Astrocyte of the spinal cord (primary cell): ENCODE data around the gene CLDN3.

Source experiments
- DNase-seq: peaks from one replicate; pipeline ENCODE4 v3.0.0; 2011; ENCODE audit warnings: low read depth, low spot score
- H3K4me3 ChIP-seq: 2 replicates; pipeline ENCODE4 v1.5.1; 2011; ENCODE audit warnings: low read depth, mild to moderate bottlenecking, low read length, moderate library complexity
- in situ Hi-C: cut with HindIII; loops from 2 replicates; pipeline ENCODE4 v1.10.0; 2017; ENCODE audit warnings: low sequenced_read_pairs
- TF ChIP-seq, protein P1 (sequence below): IDR thresholded peaks from 2 replicates; pipeline ENCODE4 v1.5.1; 2012; ENCODE audit warnings: low read depth, mild to moderate bottlenecking, low read length, inconsistent platforms

CLDN3 gene, protein sequence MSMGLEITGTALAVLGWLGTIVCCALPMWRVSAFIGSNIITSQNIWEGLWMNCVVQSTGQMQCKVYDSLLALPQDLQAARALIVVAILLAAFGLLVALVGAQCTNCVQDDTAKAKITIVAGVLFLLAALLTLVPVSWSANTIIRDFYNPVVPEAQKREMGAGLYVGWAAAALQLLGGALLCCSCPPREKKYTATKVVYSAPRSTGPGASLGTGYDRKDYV

DNA sequence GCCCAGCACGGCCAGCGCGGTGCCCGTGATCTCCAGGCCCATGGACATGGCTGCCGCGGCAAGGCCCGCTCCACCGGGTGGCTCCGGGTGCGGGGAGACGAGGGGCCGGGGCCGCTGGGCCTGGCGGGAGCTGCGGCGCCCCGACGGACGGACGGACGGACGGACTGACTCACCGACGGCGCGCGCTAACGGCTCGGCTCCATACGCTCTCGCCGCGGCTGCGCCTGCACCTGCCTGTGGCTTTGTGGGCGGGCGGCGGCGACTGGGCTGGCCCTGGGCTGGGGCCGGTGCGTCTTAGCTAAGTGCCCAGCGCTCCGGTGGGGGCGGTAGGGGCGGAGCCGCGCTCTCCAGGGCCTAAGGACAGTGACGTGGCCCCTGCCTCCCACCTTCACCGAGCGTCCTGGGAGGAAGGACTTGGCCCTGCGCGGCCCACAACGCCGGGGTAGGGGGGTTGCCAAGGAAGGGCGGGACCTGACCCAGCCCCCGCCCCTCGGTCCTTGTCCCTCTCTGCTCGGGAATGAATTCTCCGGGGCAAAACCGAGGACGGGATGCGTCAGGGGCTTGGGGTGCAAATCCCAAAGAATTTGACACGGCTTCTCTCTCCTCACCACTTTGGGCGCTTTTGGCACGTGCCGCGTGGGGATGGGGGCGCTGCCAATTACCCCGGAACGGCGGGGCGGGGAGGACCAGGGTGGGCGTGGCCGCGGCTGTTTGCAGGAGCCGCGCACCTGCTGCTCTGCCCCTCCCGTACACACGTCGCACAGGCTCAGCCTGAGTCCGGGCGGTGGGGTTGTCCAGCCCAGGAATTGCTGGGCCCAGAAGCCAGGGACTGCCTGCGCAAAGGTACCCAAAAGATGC lies at the start of gene CLDN3:
Gene CLDN3 (minus strand): TSS at position 269 of the 858 bp plus-strand sequence. CDS start 221 bp downstream, at position 48.
- TF ChIP-seq, protein P1, sequence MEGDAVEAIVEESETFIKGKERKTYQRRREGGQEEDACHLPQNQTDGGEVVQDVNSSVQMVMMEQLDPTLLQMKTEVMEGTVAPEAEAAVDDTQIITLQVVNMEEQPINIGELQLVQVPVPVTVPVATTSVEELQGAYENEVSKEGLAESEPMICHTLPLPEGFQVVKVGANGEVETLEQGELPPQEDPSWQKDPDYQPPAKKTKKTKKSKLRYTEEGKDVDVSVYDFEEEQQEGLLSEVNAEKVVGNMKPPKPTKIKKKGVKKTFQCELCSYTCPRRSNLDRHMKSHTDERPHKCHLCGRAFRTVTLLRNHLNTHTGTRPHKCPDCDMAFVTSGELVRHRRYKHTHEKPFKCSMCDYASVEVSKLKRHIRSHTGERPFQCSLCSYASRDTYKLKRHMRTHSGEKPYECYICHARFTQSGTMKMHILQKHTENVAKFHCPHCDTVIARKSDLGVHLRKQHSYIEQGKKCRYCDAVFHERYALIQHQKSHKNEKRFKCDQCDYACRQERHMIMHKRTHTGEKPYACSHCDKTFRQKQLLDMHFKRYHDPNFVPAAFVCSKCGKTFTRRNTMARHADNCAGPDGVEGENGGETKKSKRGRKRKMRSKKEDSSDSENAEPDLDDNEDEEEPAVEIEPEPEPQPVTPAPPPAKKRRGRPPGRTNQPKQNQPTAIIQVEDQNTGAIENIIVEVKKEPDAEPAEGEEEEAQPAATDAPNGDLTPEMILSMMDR = no peak
- H3K4me3 ChIP-seq = no peak within 1 kb of the TSS
- in situ Hi-C loops = no loop called here
- no peak for DNase-seq

DNA sequence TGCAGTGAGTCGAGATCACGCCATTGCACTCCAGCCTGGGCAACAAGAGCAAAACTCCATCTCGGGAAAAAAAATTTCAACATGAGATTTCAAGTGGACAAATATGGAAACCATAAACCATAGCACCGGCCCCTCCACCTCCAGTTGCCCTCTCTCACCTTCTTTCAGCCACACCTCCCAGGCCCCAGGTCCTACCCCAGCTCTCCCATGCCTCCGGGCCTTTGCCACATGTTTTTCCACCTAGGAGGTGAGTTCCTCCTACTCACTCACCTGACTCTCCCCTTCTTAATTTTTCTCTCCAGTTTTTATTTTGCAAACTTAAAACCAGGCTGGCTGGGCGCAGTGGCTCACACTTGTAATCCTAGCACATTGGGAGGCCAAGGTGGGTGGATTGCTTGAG lies 47.1 kb upstream of the CLDN3 start:
- no peak overlapping the region for H3K4me3 ChIP-seq
- in situ Hi-C loops = no loop called here
- TF ChIP-seq, protein P1 = no peak
- DNase-seq = no peak

DNA sequence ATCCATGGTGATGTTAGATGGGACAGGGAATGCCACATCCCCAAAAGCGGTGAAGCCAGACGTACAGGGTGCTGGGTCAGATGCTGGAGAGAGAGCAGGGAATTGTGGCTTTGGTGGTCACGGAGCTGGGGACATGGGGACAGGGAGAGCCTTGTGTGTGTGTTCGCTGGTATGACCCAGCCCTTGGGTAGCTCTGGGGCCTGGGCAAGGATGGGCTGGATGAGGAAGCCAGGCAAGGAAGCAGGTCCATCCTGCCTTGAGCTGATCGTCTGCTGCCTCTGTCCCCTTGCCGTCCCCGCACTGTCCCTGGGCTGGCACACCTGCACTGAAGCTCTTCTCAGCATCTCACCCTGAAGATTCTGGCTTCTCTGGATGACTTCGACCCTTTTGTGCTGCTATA lies 45.4 kb upstream of the CLDN3 start:
- DNase-seq = no peak
- in situ Hi-C loops = no loop called here
- TF ChIP-seq, protein P1 = no peak
- no peak overlapping the region for H3K4me3 ChIP-seq

DNA sequence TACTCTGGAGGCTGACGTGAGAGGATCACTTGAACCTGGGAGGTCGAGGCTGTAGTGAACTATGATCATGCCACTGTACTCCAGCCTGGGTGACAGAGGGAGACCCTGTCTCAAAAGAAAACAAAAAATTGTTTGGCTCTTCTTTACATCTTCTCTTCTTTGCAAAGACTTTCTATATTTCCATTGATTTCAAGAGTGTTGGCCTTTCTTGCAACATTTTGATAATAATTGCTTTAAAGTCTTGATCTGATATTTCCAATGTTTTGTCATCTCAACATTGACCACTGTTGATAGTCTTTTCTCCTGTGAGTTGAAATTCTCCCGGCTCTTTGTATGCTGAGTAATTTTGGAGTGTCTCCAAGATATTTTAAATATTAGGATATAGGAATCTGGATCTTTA lies 42.9 kb upstream of the CLDN3 start:
- in situ Hi-C loops = no loop called here
- DNase-seq = no peak
- no peak overlapping the region for H3K4me3 ChIP-seq
- TF ChIP-seq, protein P1 = no peak

DNA sequence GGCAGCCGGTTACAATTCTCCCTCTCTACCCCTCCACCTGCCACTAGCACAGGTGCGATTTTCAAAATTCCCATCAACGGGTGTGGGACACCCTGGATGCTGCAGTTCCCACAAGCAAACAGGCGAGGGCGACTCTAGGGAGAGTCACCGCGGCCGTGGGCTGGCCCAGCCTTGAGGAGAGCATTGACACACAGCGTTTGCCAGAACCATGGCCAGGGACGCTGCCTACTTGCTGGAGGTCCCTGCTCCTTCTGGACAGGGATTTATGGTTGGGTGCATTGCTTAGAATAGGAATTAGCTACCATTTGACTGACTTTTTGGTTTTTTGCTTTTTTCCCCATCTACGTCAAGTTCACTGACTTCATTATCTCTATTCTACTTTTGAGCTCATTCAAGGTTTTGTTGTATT lies 41.7 kb upstream of the CLDN3 start:
- no peak overlapping the region for H3K4me3 ChIP-seq
- TF ChIP-seq, protein P1 = peak; percentile 88
- in situ Hi-C loops = no loop called here
- DNase-seq = peak; percentile 44

DNA sequence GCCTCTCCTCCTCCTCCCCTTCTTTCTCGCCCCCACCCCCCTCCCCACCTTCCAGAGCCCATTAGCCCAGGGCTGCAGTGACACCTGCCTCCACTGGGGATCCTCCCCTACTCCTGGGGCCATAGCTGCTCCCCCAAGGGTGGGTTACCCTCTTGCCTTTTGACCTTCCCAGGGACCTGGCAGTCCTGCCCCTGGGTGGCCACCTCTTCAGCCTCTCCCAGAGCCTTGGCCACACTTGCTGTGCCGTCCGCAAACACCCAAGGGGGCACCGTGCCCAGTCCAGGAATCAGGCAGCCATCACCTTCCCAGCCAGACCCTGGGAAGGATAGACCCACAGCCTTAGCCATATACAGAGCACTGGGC lies 40.9 kb upstream of the CLDN3 start:
- TF ChIP-seq, protein P1 = no peak
- no peak overlapping the region for H3K4me3 ChIP-seq
- in situ Hi-C loops = no loop called here
- DNase-seq = no peak
